ENCODE data around the gene SLU7. TPM values are rescaled to one million over a fixed set of nuclear protein-coding genes. Genes with fewer than 3 reads are reported as not detected.

The SLU7 gene
- total RNA-seq, 1 experiment from 2014 or later = 62.8 TPM

- DNase-seq = no peak
- no TSS peak for BruUV-seq (replicated peaks)
- CTCF ChIA-PET = interaction anchor here (0.5 kb wide), 1 partner anchor 171 kb away, joined by 3 read pairs; no protein-coding TSS in a partner anchor
- intact Hi-C loops (cut with micrococcal nuclease; ENCODE audit: unreplicated experiment) = no loop called here
- Mint-ChIP-seq H3K4me1 (ENCODE audit: low read depth, unreplicated experiment) (no peaks in the 10 kb centered on the region), H3K9me3 (ENCODE audit: low read depth, unreplicated experiment) (no peaks in the 10 kb centered on the region), H3K27me3 (ENCODE audit: unreplicated experiment) (peaks cover 87% of the 10 kb centered on the region), H3K27ac (ENCODE audit: unreplicated experiment) (no peak overlapping the region), H3K36me3 (ENCODE audit: insufficient read depth, unreplicated experiment) (no peaks in the 10 kb centered on the region), H3K4me3 (ENCODE audit: low read depth, unreplicated experiment) (no peak overlapping the region)
- TF ChIP-seq CTCF (IDR thresholded peaks at IDR 0.05; ENCODE audit: unreplicated experiment) = no peak
These were observed 43.2 kb downstream of the SLU7 start for GRCh38 chr5:160375701-160376100.

GRCh38 chr5:160375166-160375565 is 43.7 kb downstream of the SLU7 start:
- BruUV-seq (replicated peaks) = no TSS peak
- Mint-ChIP-seq H3K4me1 (ENCODE audit: low read depth, unreplicated experiment) (no peaks in the 10 kb centered on the region), H3K4me3 (ENCODE audit: low read depth, unreplicated experiment) (no peak overlapping the region), H3K27me3 (ENCODE audit: unreplicated experiment) (peaks cover 87% of the 10 kb centered on the region), H3K27ac (ENCODE audit: unreplicated experiment) (no peak overlapping the region), H3K9me3 (ENCODE audit: low read depth, unreplicated experiment) (no peaks in the 10 kb centered on the region), H3K36me3 (ENCODE audit: insufficient read depth, unreplicated experiment) (peaks cover 4% of the 10 kb centered on the region)
- TF ChIP-seq CTCF (IDR thresholded peaks at IDR 0.05; ENCODE audit: unreplicated experiment) = no peak
- intact Hi-C loops (cut with micrococcal nuclease; ENCODE audit: unreplicated experiment) = no loop called here
- no peak for DNase-seq
- CTCF ChIA-PET = no interaction called here

- H3K27ac Mint-ChIP-seq (ENCODE audit: unreplicated experiment) = no peak overlapping the region
- no peak for DNase-seq
- TF ChIP-seq CTCF (IDR thresholded peaks at IDR 0.05; ENCODE audit: unreplicated experiment) = no peak
- peaks cover 91% of the 10 kb centered on the region for H3K27me3 Mint-ChIP-seq (ENCODE audit: unreplicated experiment)
- CTCF ChIA-PET = interaction anchor here (2.1 kb wide), 1 partner anchor 20 kb away, joined by 8 read pairs; no protein-coding TSS in a partner anchor
- H3K9me3 Mint-ChIP-seq (ENCODE audit: low read depth, unreplicated experiment) = peaks cover 2% of the 10 kb centered on the region
- H3K4me3 Mint-ChIP-seq (ENCODE audit: low read depth, unreplicated experiment) = no peak overlapping the region
- intact Hi-C loops (cut with micrococcal nuclease; ENCODE audit: unreplicated experiment) = no loop called here
- H3K36me3 Mint-ChIP-seq (ENCODE audit: insufficient read depth, unreplicated experiment) = peaks cover 6% of the 10 kb centered on the region
- peaks cover 9% of the 10 kb centered on the region for H3K4me1 Mint-ChIP-seq (ENCODE audit: low read depth, unreplicated experiment)
- BruUV-seq (replicated peaks) = no TSS peak
These were observed 47.6 kb downstream of the SLU7 start for GRCh38 chr5:160371294-160371693.

GRCh38 chr5:160370713-160371034 is 48.2 kb downstream of the SLU7 start:
- intact Hi-C loops (cut with micrococcal nuclease; ENCODE audit: unreplicated experiment) = no loop called here
- H3K27me3 Mint-ChIP-seq (ENCODE audit: unreplicated experiment) = peaks cover 85% of the 10 kb centered on the region
- peaks cover 9% of the 10 kb centered on the region for H3K4me1 Mint-ChIP-seq (ENCODE audit: low read depth, unreplicated experiment)
- BruUV-seq (replicated peaks) = no TSS peak
- TF ChIP-seq CTCF (IDR thresholded peaks at IDR 0.05; ENCODE audit: unreplicated experiment) = no peak
- DNase-seq = no peak
- no peak overlapping the region for H3K27ac Mint-ChIP-seq (ENCODE audit: unreplicated experiment)
- CTCF ChIA-PET = interaction anchor here (0.7 to 2.1 kb wide), 4 partner anchors 11 to 349 kb away, joined by 4 to 8 read pairs (median 5); partner anchors contain the start of gene FAM200C
- H3K4me3 Mint-ChIP-seq (ENCODE audit: low read depth, unreplicated experiment) = peak overlapping the region; percentile 71
- peaks cover 6% of the 10 kb centered on the region for H3K36me3 Mint-ChIP-seq (ENCODE audit: insufficient read depth, unreplicated experiment)
- H3K9me3 Mint-ChIP-seq (ENCODE audit: low read depth, unreplicated experiment) = peaks cover 2% of the 10 kb centered on the region

Measured in Calu3 (cell line).